Measurements from ENCODE around the gene CMPK2.

DNA sequence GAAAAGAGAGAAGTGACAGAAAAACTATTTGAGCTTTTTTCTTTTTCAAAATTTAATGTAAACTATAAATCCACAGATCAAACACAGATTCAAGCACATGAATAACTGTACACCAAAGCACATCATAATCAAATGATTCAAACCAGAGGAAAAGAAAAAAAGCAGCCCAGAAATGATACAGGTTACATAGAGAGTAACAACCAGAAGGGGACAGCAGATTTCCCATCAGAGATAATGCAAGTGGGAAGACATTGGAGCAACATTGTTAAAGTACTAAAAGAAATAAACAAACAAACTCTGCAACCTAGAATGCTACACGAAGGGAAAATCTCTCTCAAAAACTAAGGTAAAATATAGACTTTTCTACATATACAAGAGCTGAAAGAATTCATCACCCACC lies 34.5 kb downstream of the CMPK2 start:
- TF ChIP-seq, protein P1, sequence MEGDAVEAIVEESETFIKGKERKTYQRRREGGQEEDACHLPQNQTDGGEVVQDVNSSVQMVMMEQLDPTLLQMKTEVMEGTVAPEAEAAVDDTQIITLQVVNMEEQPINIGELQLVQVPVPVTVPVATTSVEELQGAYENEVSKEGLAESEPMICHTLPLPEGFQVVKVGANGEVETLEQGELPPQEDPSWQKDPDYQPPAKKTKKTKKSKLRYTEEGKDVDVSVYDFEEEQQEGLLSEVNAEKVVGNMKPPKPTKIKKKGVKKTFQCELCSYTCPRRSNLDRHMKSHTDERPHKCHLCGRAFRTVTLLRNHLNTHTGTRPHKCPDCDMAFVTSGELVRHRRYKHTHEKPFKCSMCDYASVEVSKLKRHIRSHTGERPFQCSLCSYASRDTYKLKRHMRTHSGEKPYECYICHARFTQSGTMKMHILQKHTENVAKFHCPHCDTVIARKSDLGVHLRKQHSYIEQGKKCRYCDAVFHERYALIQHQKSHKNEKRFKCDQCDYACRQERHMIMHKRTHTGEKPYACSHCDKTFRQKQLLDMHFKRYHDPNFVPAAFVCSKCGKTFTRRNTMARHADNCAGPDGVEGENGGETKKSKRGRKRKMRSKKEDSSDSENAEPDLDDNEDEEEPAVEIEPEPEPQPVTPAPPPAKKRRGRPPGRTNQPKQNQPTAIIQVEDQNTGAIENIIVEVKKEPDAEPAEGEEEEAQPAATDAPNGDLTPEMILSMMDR (IDR thresholded peaks at IDR 0.05) = no peak
- TF ChIP-seq POLR2A (IDR thresholded peaks at IDR 0.05) = no peak
